LNCAP (cell line): ENCODE measurements around the gene RAD50.

Experiments
- CTCF ChIP-seq: fragments of 450-650 bp; IDR thresholded peaks from 2 replicates; pipeline ENCODE4 v1.5.1; 2017; ENCODE audit warnings: mild to moderate bottlenecking

Gene RAD50

DNA sequence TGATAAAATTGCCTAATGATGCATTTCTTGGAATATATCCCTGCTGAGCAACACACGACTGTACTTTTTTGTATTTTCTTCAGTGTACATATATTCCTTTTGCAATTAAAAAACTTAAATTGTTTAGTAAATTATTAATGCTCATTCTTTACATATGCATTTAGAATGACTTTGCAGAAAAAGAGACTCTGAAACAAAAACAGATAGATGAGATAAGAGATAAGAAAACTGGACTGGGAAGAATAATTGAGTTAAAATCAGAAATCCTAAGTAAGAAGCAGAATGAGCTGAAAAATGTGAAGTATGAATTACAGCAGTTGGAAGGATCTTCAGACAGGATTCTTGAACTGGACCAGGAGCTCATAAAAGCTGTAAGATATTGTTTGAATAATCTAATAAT, 32.7 kb downstream of the RAD50 start:
- no peak for TF ChIP-seq CTCF

- TF ChIP-seq CTCF, result no peak; the same call in 1 of the 2 replicates
These were observed 34.4 kb downstream of the RAD50 start for GRCh38 chr5:132591145-132591544.

DNA sequence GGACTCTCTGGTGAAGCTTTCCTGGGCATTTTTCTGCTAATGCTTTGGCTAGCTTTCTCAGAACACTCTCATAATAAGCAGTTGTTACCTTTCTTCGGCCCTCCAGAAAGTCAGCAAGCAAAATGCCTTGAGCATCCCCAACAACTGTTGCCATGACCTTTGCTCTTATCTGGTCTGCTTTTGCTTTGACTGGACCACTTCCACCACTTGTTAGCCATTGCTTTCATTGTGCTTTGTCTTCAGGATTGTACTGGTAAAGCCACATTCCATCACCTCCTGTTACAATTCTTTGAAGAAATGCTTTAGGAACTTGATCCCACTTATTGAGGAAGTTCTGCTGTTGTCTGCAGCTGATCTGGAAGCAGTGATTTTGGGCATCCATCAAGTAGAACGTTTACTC, 35.7 kb downstream of the RAD50 start:
- no peak for TF ChIP-seq CTCF

GRCh38 chr5:132594170-132594569, 37.4 kb downstream of the RAD50 start:
- no peak for TF ChIP-seq CTCF

- no peak for TF ChIP-seq CTCF
These were observed 38.8 kb downstream of the RAD50 start for GRCh38 chr5:132595624-132596023.

GRCh38 chr5:132601071-132601728, 44.4 kb downstream of the RAD50 start:
- no peak for TF ChIP-seq CTCF

DNA sequence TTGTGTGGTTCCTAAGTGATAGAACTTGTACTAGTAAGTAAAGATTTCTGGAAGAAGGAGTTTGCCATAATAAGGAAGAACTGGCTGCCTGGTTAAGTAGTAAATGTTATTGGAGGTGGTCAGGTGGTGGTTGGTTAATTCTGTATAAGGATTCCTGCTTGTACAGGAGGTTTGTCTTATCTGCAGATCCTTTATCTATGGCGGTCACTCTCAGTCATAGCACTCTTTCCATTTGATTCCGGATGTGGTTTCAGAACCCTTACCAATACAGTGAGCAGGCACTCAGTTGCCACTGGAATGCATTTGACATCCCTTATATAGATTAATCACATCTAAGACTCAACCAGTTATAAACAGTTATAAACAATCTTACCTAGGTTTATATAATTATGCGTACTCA, 50.3 kb downstream of the RAD50 start:
- TF ChIP-seq CTCF, result no peak

- TF ChIP-seq CTCF, result no peak
These were observed 51.3 kb downstream of the RAD50 start for GRCh38 chr5:132608107-132608506.
